ENCODE measurements around the gene AMACR. TPM values are rescaled to one million over a fixed set of nuclear protein-coding genes. Genes with fewer than 3 reads are reported as not detected.

AMACR gene
- total RNA-seq, 1 experiment from 2014 or later: 12.3 TPM

- TF ChIP-seq EZH2phosphoT487 (IDR thresholded peaks at IDR 0.05; ENCODE audit: borderline replicate concordance, low read length) (no peak), EZH2 (IDR thresholded peaks at IDR 0.05; ENCODE audit: low read length, unreplicated experiment) (no peak)
- TF ChIP-seq, protein P1, sequence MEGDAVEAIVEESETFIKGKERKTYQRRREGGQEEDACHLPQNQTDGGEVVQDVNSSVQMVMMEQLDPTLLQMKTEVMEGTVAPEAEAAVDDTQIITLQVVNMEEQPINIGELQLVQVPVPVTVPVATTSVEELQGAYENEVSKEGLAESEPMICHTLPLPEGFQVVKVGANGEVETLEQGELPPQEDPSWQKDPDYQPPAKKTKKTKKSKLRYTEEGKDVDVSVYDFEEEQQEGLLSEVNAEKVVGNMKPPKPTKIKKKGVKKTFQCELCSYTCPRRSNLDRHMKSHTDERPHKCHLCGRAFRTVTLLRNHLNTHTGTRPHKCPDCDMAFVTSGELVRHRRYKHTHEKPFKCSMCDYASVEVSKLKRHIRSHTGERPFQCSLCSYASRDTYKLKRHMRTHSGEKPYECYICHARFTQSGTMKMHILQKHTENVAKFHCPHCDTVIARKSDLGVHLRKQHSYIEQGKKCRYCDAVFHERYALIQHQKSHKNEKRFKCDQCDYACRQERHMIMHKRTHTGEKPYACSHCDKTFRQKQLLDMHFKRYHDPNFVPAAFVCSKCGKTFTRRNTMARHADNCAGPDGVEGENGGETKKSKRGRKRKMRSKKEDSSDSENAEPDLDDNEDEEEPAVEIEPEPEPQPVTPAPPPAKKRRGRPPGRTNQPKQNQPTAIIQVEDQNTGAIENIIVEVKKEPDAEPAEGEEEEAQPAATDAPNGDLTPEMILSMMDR (conservative IDR thresholded peaks at IDR 0.05; ENCODE audit: low read depth, low read length): no peak
- H3K4me2 ChIP-seq (ENCODE audit: low read length): no peak overlapping the region
- no peak overlapping the region for H3K4me3 ChIP-seq (ENCODE audit: low read length)
- ChIA-PET POLR2A (ENCODE audit: unreplicated experiment) (no interaction called here), CTCF (no interaction called here)
- no peaks in the 10 kb centered on the region for H3F3A ChIP-seq (ENCODE audit: low read length, unreplicated experiment)
- H3K4me1 ChIP-seq (ENCODE audit: insufficient read depth, low read length): peaks cover 21% of the 10 kb centered on the region
- ATAC-seq (no peak), DNase-seq (no peak)
- H3K27me3 ChIP-seq (ENCODE audit: low read length): no peaks in the 10 kb centered on the region
- BruUV-seq (replicated peaks): no TSS peak
- H3K9me2 ChIP-seq (replicated peaks; ENCODE audit: low read length): no peaks in the 10 kb centered on the region
- H3K27ac ChIP-seq (ENCODE audit: low read length): no peak overlapping the region
- no peaks in the 10 kb centered on the region for H3K79me2 ChIP-seq (ENCODE audit: low read length)
- no peak overlapping the region for H3K9ac ChIP-seq (ENCODE audit: low read length)
- no peaks in the 10 kb centered on the region for H4K20me1 ChIP-seq (ENCODE audit: low read length)
- no peaks in the 10 kb centered on the region for H3K36me3 ChIP-seq (ENCODE audit: low read depth, low read length)
- intact Hi-C loops (cut with micrococcal nuclease): loop anchor here (10.0 kb wide), 2 partner anchors 715 to 915 kb away; partner anchors contain the start of genes BRIX1 and RAD1
- no peak overlapping the region for H2AFZ ChIP-seq (ENCODE audit: low read length)
- no peaks in the 10 kb centered on the region for H3K9me3 ChIP-seq (ENCODE audit: low read length)
Measured at GRCh38 chr5:33999978-34000377, 7.9 kb downstream of the AMACR start.

- POLR2A ChIA-PET (ENCODE audit: unreplicated experiment): interaction anchor here (0.6 to 0.7 kb wide), 2 partner anchors 17 to 19 kb away, joined by 3 read pairs; no protein-coding TSS in a partner anchor
- intact Hi-C loops (cut with micrococcal nuclease): loop anchor here (1.0 to 2.0 kb wide), 3 partner anchors 56 to 467 kb away; no protein-coding TSS in a partner anchor
- H3K9me3 ChIP-seq (ENCODE audit: low read length): no peaks in the 10 kb centered on the region
Measured at GRCh38 chr5:33997331-33997983, 10.4 kb downstream of the AMACR start.

More at GRCh38 chr5:33997331-33997983, 10.4 kb downstream of the AMACR start:
- no peaks in the 10 kb centered on the region for H3K79me2 ChIP-seq (ENCODE audit: low read length)
- peak; percentile 88 for DNase-seq
- H3K36me3 ChIP-seq (ENCODE audit: low read depth, low read length): no peaks in the 10 kb centered on the region
- H3K27me3 ChIP-seq (ENCODE audit: low read length): no peaks in the 10 kb centered on the region
- H3K4me3 ChIP-seq (ENCODE audit: low read length): no peak overlapping the region
- H3K9ac ChIP-seq (ENCODE audit: low read length): no peak overlapping the region
- H3K27ac ChIP-seq (ENCODE audit: low read length): no peak overlapping the region
- H4K20me1 ChIP-seq (ENCODE audit: low read length): no peaks in the 10 kb centered on the region
- peak; percentile 49 for ATAC-seq
- TF ChIP-seq, protein P1 (conservative IDR thresholded peaks at IDR 0.05; ENCODE audit: low read depth, low read length): peak; percentile 87
- TF ChIP-seq EZH2phosphoT487 (IDR thresholded peaks at IDR 0.05; ENCODE audit: borderline replicate concordance, low read length) (no peak), EZH2 (IDR thresholded peaks at IDR 0.05; ENCODE audit: low read length, unreplicated experiment) (no peak)
- CTCF ChIA-PET: interaction anchor here (0.6 to 1.0 kb wide), 2 partner anchors 454 to 520 kb away, joined by 3 read pairs; no protein-coding TSS in a partner anchor
- no peaks in the 10 kb centered on the region for H3K9me2 ChIP-seq (replicated peaks; ENCODE audit: low read length)
- no TSS peak for BruUV-seq (replicated peaks)
- H2AFZ ChIP-seq (ENCODE audit: low read length): peak overlapping the region; percentile 52
- no peaks in the 10 kb centered on the region for H3F3A ChIP-seq (ENCODE audit: low read length, unreplicated experiment)
- peak overlapping the region; percentile 27; the same call in 1 of the 2 replicates for H3K4me2 ChIP-seq (ENCODE audit: low read length)
- H3K4me1 ChIP-seq (ENCODE audit: insufficient read depth, low read length): peaks cover 21% of the 10 kb centered on the region

Data from PC-3 (cell line).